RKO (cell line): Measurements from ENCODE around the gene SYCN.

ENCODE experiments used
- DNase-seq: peaks from one replicate; pipeline ENCODE4 v3.0.0-alpha.2; 2016; ENCODE audit warnings: low spot score

The SYCN gene

GRCh38 chr19:39155741-39156140 is 48.3 kb downstream of the SYCN start:
- DNase-seq, result no peak

GRCh38 chr19:39155114-39155700 is 48.9 kb downstream of the SYCN start:
- DNase-seq, result no peak

- DNase-seq, result no peak
Observed at GRCh38 chr19:39154629-39155100, 49.4 kb downstream of the SYCN start.

- no peak for DNase-seq
Observed at GRCh38 chr19:39154100-39154628, 49.9 kb downstream of the SYCN start.
